GM12874 (cell line): ENCODE results near the gene TOMT.

ENCODE experiments used
- TF ChIP-seq, protein P1 (sequence below): IDR thresholded peaks from 2 replicates; pipeline ENCODE4 v1.5.1; 2011; ENCODE audit warnings: low read depth, mild to moderate bottlenecking, control low read depth, low read length, moderate library complexity; ENCODE audit not compliant: insufficient read depth

Gene TOMT

DNA sequence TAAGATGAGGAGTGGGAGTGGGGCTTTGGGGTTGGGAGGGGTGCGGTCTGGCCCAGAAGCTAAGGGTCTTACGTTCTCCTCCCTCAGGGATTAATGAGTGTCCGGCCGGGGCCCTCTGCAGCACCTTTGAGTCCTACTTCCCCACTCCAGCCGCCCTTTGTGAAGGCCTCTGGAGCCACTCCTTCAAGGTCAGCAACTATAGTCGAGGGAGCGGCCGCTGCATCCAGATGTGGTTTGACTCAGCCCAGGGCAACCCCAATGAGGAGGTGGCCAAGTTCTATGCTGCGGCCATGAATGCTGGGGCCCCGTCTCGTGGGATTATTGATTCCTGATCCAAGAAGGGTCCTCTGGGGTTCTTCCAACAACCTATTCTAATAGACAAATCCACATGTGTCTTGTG lies 33.8 kb downstream of the TOMT start:
- TF ChIP-seq, protein P1, sequence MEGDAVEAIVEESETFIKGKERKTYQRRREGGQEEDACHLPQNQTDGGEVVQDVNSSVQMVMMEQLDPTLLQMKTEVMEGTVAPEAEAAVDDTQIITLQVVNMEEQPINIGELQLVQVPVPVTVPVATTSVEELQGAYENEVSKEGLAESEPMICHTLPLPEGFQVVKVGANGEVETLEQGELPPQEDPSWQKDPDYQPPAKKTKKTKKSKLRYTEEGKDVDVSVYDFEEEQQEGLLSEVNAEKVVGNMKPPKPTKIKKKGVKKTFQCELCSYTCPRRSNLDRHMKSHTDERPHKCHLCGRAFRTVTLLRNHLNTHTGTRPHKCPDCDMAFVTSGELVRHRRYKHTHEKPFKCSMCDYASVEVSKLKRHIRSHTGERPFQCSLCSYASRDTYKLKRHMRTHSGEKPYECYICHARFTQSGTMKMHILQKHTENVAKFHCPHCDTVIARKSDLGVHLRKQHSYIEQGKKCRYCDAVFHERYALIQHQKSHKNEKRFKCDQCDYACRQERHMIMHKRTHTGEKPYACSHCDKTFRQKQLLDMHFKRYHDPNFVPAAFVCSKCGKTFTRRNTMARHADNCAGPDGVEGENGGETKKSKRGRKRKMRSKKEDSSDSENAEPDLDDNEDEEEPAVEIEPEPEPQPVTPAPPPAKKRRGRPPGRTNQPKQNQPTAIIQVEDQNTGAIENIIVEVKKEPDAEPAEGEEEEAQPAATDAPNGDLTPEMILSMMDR: no peak

DNA sequence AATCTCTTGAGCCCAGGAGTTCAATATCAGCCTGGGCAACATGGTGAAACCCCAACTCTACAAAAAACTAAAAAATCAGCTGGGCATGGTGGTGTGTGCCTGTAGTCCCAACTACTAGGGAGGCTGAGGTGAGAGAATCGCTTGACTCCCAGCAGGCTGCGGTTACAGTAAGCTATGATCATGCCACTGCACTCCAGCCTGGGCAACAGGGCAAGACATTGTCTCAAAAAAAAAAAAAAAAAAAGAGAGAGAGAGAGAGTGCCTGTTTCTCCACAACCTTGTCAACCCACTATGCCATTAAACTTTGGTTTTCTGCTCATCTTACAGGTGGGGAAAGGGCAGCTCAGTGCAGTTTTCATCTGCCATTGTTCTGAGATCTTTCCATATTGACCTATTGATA lies 34.9 kb downstream of the TOMT start:
- TF ChIP-seq, protein P1: no peak

DNA sequence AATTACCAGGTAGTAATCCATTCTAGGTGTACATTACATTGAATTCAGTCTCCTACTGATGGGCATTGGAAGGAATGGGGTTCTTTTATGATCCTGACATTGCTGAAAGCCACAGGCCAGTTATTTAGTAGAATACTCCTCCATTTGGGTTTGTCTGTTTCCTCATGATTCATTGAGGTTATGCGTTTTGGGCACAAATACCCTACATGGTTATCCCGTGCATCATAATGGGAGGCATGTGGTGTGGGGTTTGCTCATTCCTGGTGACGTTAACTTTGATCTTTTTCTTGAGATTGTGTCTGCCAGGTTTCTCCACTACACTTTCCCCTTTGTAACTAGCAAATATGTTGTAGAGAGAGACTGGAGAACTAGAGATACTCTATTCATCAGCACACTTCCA lies 35.3 kb downstream of the TOMT start:
- TF ChIP-seq, protein P1: no peak

DNA sequence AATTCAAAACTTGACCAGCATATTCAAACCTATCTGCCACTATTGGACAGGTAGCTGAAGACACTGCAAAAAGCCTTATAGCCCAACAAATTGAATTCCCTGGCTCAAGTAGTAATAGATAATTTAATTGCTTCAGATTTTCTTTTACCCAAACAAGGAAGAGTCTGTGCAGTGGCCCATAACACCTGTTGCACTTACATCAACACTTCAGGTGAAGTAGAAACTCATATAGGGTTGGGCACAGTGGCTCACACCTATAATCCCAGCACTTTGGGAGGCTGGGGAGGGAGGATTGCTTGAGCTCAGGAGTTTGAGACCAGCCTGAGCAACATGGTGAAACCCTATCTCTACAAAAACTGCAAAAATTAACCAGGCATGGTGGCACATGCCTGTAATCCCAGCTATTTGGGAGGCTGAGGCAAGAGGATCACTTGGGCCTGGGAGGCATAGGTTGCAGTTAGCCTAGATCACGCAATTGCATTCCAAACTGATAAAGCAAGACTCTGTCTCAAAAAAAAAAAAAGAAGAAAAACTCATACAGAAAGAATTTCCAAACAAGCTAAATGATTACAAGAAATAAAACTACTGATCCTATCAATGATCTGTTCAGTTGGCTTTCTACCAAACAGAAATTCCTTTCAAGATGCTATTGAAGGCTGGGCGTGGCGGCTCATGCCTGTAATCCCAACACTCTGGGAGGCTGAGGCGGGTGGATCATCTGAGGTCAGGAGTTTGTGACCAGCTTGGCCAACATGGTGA lies 39.3 kb downstream of the TOMT start:
- TF ChIP-seq, protein P1: no peak

DNA sequence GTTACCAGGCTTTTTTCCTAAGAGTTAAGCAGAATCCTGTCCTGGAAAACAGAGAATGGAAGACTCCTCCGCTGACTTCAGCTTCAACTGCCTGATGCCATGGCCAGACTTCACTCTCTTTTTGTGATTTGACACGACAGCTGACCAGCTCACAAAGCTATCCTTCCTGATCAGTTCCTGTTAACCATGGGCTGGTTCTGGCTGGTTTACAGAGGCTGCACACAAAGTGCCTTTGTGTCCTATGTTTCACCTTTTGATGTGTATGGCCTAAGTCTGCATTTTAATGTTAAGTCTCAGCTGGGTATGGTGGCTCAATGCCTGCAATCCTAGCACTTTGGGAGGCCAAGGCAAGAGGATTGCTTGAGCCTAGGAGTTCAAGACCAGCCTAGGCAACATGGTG lies 40.9 kb downstream of the TOMT start:
- TF ChIP-seq, protein P1: no peak

DNA sequence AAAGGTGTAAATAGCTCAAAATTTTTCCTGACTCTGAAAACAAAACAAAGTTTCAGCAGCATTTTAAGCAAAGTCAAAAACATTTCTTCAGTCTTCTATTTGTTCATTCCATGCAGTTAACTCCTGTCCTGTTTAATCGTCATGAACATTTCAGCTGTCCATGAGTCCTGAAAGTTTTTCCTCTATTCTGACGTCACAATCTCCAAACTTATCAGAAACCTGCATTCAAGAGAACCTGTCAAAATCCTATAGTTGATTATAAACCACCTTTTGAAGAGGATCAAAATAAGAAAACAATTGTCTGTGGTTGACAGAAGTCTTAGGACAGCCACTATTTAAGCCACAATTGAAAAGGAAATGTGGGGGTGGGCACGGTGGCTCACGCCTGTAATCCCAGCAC lies 45.2 kb downstream of the TOMT start:
- TF ChIP-seq, protein P1: no peak

DNA sequence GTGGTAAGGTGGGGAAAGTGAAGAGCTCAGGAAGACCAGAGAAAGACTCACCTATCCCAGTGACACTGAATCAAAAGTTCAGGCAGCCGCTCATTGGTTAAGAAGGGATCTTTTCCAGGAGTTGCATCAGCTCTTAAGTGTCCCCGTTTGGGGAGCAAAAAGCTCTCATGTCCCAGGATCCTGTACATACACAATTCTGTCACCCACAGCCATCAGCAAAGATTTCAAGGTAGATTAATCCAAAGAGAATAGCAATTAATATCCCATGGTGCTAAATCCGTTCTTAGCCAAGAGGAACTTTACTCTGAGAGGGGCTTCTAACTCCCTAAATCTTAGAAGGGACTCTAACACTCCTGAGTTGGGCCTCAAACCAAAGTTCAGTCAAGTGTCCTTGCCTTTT lies 49.1 kb downstream of the TOMT start:
- TF ChIP-seq, protein P1: no peak
